ENCODE data around the gene FFAR1. TPM values are rescaled to one million over a fixed set of nuclear protein-coding genes. Genes with fewer than 3 reads are reported as not detected.

FFAR1 gene
- total RNA-seq, 4 donors from 2014 or later = not detected

GRCh38 chr19:35347930-35348298, 212 bp downstream of the FFAR1 start:
- TF ChIP-seq CTCF (IDR thresholded peaks at IDR 0.05) = no peak
- ATAC-seq (ENCODE audit: low FRiP score) = no peak
- peak; percentile 3 for DNase-seq (ENCODE audit: low spot score)

GRCh38 chr19:35348911-35349611, 1.4 kb downstream of the FFAR1 start:
- ATAC-seq (ENCODE audit: low FRiP score) = no peak
- TF ChIP-seq CTCF (IDR thresholded peaks at IDR 0.05) = no peak
- peak; percentile 5 for DNase-seq (ENCODE audit: low spot score)

GRCh38 chr19:35349614-35350521, 2.2 kb downstream of the FFAR1 start:
- no peak for TF ChIP-seq CTCF (IDR thresholded peaks at IDR 0.05)
- ATAC-seq (ENCODE audit: low FRiP score) (no peak), DNase-seq (ENCODE audit: low spot score) (peak; percentile 16)

- DNase-seq (ENCODE audit: low spot score) (no peak), ATAC-seq (ENCODE audit: low FRiP score) (no peak)
- TF ChIP-seq CTCF (IDR thresholded peaks at IDR 0.05) = no peak
These were observed 2.9 kb downstream of the FFAR1 start for GRCh38 chr19:35350591-35350990.

- DNase-seq (ENCODE audit: low spot score) = peak; percentile 18
- no peak for ATAC-seq (ENCODE audit: low FRiP score)
- TF ChIP-seq CTCF (IDR thresholded peaks at IDR 0.05) = no peak
These were observed 3.9 kb downstream of the FFAR1 start for GRCh38 chr19:35351411-35352176.

- ATAC-seq (ENCODE audit: low FRiP score) (no peak), DNase-seq (ENCODE audit: low spot score) (peak; percentile 9)
- TF ChIP-seq CTCF (IDR thresholded peaks at IDR 0.05) = no peak
These were observed 4.4 kb downstream of the FFAR1 start for GRCh38 chr19:35352177-35352447.
